ENCODE data around the gene OTOS.

DNA sequence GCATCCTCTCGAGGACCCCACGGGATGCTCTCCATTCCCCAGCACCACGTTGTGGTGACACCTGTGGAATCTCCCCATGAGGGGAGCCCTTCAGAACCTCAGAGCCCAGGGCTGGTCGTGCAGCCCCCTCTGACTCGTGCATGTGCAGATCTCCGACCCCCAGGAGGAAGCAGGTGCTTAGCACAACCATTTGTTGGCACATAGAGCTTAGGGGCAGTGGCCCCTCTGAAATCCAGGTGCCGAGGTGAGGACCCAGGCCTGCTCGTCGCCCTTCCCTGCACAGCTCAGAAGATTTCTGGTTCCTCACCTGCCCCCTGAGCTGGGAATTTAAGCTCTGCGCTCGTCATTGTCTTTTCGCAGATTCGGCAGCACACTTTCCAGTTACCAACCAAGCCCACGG is 1.3 kb upstream of the OTOS start:
- TF ChIP-seq POLR2A (IDR thresholded peaks at IDR 0.05; ENCODE audit: low read depth, low read length) (no peak), RFX5 (IDR thresholded peaks at IDR 0.05; ENCODE audit: low read depth, low read length) (no peak), RCOR1 (IDR thresholded peaks at IDR 0.05; ENCODE audit: insufficient replicate concordance, low read length) (no peak), CTCF (conservative IDR thresholded peaks at IDR 0.05; ENCODE audit: low read depth, low read length) (no peak), MXI1 (IDR thresholded peaks at IDR 0.05; ENCODE audit: borderline replicate concordance, low read depth, low read length) (no peak), MAFK (IDR thresholded peaks at IDR 0.05; ENCODE audit: low read depth, low read length) (no peak)

Measured in IMR-90 (cell line).